BJ (cell line): ENCODE results near the gene TEFM. TPM values are rescaled to one million over a fixed set of nuclear protein-coding genes. Genes with fewer than 3 reads are reported as not detected.
A peak's percentile ranks its signal among the peaks of the same experiment; 100 is the strongest.
"Not testable (repeated sequence)": the region's sequence is repeated elsewhere in the genome, so short reads cannot be mapped to it uniquely, and the experiment has no call there.

Experiments
- CTCF ChIA-PET: fragments of 350-600 bp; formaldehyde crosslinking; extraction: SDS; loops from one replicate; lab custom pipeline; 2021; ENCODE audit warnings: antibody characterized with exemption, inconsistent platforms; lab: Yijun Ruan, JAX
- POLR2A ChIA-PET: fragments of 300-600 bp; sonication (Branson Sonifier 250); formaldehyde crosslinking; extraction: SDS; loops from one replicate; lab custom pipeline; 2021; ENCODE audit warnings: antibody characterized with exemption; lab: Charles Lee
- DNase-seq: peaks from one replicate; pipeline ENCODE4 v3.0.0-alpha.2; 2011; ENCODE audit warnings: low read depth
- H3K27me3 ChIP-seq: 2 replicates; pipeline ENCODE4 v1.6.0; 2011; ENCODE audit warnings: low read length; ENCODE audit not compliant: control insufficient read depth, insufficient read depth
- H3K36me3 ChIP-seq: 2 replicates; pipeline ENCODE4 v1.5.1; 2011; ENCODE audit warnings: low read length; ENCODE audit not compliant: control insufficient read depth, insufficient read depth
- H3K4me3 ChIP-seq: 2 replicates; pipeline ENCODE4 v1.5.1; 2011; ENCODE audit warnings: low read depth, mild to moderate bottlenecking, control low read depth, low read length
- polyA plus RNA-seq: library from polyadenylated mRNA; depleted of rRNA; stranded (reverse); fragments of >200 nt; gene quantifications from 2 replicates; pipeline ENCODE4 v1.2.3, GENCODE V29; 2011
- TF ChIP-seq, protein P1 (sequence below): IDR thresholded peaks from 2 replicates; pipeline ENCODE4 v1.5.1; 2011; ENCODE audit warnings: low read depth, mild to moderate bottlenecking, control low read depth, inconsistent platforms, low read length, moderate library complexity; ENCODE audit not compliant: insufficient read depth

TEFM gene
- polyA plus RNA-seq, 1 experiment = 5.1 TPM

- peaks cover 1% of the 10 kb centered on the region; the same call in 1 of the 2 replicates for H3K27me3 ChIP-seq
- no peak overlapping the region for H3K4me3 ChIP-seq
- no peaks in the 10 kb centered on the region for H3K36me3 ChIP-seq
- ChIA-PET POLR2A (no interaction called here), CTCF (no interaction called here)
- TF ChIP-seq, protein P1, sequence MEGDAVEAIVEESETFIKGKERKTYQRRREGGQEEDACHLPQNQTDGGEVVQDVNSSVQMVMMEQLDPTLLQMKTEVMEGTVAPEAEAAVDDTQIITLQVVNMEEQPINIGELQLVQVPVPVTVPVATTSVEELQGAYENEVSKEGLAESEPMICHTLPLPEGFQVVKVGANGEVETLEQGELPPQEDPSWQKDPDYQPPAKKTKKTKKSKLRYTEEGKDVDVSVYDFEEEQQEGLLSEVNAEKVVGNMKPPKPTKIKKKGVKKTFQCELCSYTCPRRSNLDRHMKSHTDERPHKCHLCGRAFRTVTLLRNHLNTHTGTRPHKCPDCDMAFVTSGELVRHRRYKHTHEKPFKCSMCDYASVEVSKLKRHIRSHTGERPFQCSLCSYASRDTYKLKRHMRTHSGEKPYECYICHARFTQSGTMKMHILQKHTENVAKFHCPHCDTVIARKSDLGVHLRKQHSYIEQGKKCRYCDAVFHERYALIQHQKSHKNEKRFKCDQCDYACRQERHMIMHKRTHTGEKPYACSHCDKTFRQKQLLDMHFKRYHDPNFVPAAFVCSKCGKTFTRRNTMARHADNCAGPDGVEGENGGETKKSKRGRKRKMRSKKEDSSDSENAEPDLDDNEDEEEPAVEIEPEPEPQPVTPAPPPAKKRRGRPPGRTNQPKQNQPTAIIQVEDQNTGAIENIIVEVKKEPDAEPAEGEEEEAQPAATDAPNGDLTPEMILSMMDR = no peak
- DNase-seq = no peak
Observed at GRCh38 chr17:30950189-30950588, 44.2 kb upstream of the TEFM start.

DNA sequence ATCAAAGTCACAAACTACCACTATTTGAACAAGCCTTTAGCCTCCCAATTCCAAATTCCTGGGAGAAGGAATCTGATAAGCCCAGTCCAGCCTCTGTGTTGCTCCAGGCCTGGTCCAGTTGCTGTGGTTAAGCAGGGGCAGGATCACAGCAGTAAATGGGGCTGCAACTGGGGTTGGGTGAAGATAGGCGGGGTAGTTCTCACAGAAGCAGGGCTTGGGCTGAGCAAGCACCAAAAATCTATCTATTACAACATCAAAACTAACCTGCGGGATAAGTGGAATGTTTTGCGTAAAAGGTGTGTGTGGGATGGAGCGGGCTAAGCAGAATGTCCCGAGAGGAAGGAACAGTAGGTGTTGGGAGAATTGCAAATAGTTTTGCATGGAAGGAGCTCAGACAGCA, 41.8 kb upstream of the TEFM start:
- DNase-seq = no peak
- TF ChIP-seq, protein P1 = no peak
- Histone ChIP-seq H3K4me3 (no peak overlapping the region), H3K36me3 (no peaks in the 10 kb centered on the region), H3K27me3 (peaks cover 2% of the 10 kb centered on the region; the same call in 1 of the 2 replicates)
- POLR2A ChIA-PET = no interaction called here
- CTCF ChIA-PET = no interaction called here

DNA sequence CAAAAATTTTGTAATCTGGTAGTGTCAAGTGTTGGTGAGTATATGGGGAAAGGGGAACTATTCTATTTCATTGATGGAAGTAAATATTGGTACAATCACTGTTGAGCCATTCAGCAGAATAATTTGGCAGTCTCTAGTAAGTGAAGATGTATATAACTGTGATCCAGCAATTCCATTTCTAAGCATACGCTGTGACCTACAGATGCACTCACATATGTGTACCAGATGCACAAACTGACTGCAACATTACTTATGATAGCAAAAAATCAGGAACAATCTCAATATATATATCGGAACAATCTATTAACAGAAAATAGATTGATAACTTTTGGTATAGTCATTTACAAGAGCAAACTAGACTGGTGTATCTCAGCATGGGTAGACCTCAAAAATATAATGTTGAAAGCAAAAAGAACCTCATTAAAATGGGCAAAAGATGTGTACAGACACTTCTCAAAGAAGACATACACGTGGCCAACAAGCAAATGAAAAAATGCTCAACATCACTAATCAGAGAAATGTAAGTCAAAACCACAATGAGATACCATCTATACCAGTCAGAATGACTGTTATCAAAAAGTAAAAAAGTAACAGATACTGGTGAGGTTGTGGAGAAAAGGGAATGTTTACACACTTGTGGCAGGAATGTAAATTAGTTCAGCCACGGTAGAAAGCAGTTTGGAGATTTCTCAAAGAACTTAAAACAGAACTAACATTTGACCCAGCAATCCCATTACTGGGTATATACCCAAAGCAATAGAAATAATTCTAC, 36.5 kb upstream of the TEFM start:
- no peak for DNase-seq
- ChIA-PET POLR2A (no interaction called here), CTCF (no interaction called here)
- no peak overlapping the region for H3K4me3 ChIP-seq
- TF ChIP-seq, protein P1 = peak; percentile 23; the same call in 1 of the 2 replicates
- H3K27me3 ChIP-seq = peaks cover 3% of the 10 kb centered on the region; the same call in 1 of the 2 replicates
- H3K36me3 ChIP-seq = no peaks in the 10 kb centered on the region

GRCh38 chr17:30939051-30939689, 33.1 kb upstream of the TEFM start:
- CTCF ChIA-PET = no interaction called here
- DNase-seq = no peak
- no peak overlapping the region for H3K4me3 ChIP-seq
- TF ChIP-seq, protein P1 = no peak
- POLR2A ChIA-PET = no interaction called here
- H3K36me3 ChIP-seq = no peaks in the 10 kb centered on the region
- peaks cover 2% of the 10 kb centered on the region; the same call in 1 of the 2 replicates for H3K27me3 ChIP-seq

DNA sequence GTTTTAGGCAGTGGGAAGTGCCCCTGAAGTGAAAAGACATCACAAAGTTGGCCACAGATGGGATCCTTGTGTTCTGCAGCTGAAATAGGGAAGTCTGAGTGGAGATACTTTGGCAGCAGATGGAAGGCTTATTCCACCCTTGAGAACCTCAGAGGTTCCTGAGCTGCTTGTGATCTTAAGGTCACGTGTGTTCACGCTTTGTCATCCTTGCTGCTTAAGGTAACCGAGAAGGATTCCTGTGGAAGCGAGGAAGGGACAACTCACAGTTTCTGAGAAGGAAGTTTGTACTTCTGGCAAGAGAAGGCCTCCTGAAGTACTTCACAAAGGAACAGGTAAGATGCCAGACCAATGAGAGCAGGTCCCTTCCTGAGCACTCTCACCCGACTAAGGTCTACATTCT, 27.9 kb upstream of the TEFM start:
- Histone ChIP-seq H3K4me3 (no peak overlapping the region), H3K36me3 (no peaks in the 10 kb centered on the region), H3K27me3 (peaks cover 4% of the 10 kb centered on the region; the same call in 1 of the 2 replicates)
- POLR2A ChIA-PET = no interaction called here
- DNase-seq = no peak
- TF ChIP-seq, protein P1 = no peak
- CTCF ChIA-PET = no interaction called here

- H3K4me3 ChIP-seq, H3K36me3 ChIP-seq, H3K27me3 ChIP-seq, DNase-seq, POLR2A ChIA-PET: not testable (repeated sequence)
- CTCF ChIA-PET = interaction anchor here (1.4 kb wide), 1 partner anchor 25 kb away, joined by 3 read pairs; no protein-coding TSS in a partner anchor
Observed at GRCh38 chr17:30931582-30931981, 25.5 kb upstream of the TEFM start.
